CD14-positive monocyte (primary cell): ENCODE results near the gene SPRED2. TPM values are rescaled to one million over a fixed set of nuclear protein-coding genes. Genes with fewer than 3 reads are reported as not detected.

Experiments
- DNase-seq, 3 donors: peaks; one replicate each; pipeline ENCODE4 v3.0.0-alpha.2; 2011 to 2022
- H2AFZ ChIP-seq: 2 replicates; pipeline ENCODE4 v1.6.0; 2012; ENCODE audit warnings: mild to moderate bottlenecking, low read depth, low read length, inconsistent platforms; ENCODE audit not compliant: insufficient read depth, poor library complexity, severe bottlenecking
- H3K27ac ChIP-seq, 2 donors: 1 replicate in 1 of 2; 2 replicates in 1 of 2; pipeline ENCODE4 v1.5.1; 2012 to 2013; ENCODE audit warnings: low read length in 2 of 2, control low read depth in 1 of 2, inconsistent platforms in 1 of 2, low read depth in 1 of 2, mild to moderate bottlenecking in 1 of 2
- H3K27me3 ChIP-seq, 2 donors: one replicate each; pipeline versions ENCODE4 v1.6.0 to v1.6.1; 2011 to 2013; ENCODE audit warnings: low read length in 2 of 2; ENCODE audit not compliant: control insufficient read depth in 2 of 2, insufficient read depth in 2 of 2
- H3K36me3 ChIP-seq, 2 donors: replicated peaks in 1 of 2; 1 replicate in 1 of 2; 2 replicates in 1 of 2; pipeline versions ENCODE4 v1.5.1 to v1.6.1; 2012 to 2013; ENCODE audit warnings: low read length in 2 of 2, control low read depth in 1 of 2, inconsistent platforms in 1 of 2, mild to moderate bottlenecking in 1 of 2; ENCODE audit not compliant: insufficient read depth in 2 of 2, control insufficient read depth in 1 of 2
- H3K4me1 ChIP-seq, 2 donors: 1 replicate in 1 of 2; 2 replicates in 1 of 2; pipeline versions ENCODE4 v1.5.1 to v1.6.1; 2012 to 2013; ENCODE audit warnings: low read length in 2 of 2, control low read depth in 1 of 2, inconsistent platforms in 1 of 2, mild to moderate bottlenecking in 1 of 2, moderate library complexity in 1 of 2; ENCODE audit not compliant: insufficient read depth in 2 of 2, control insufficient read depth in 1 of 2
- H3K4me2 ChIP-seq: replicated peaks from 2 replicates; pipeline ENCODE3; 2012; ENCODE audit warnings: low read length, moderate library complexity, mild to moderate bottlenecking; ENCODE audit not compliant: poor library complexity, severe bottlenecking; ENCODE audit errors: extremely low read depth
- H3K4me3 ChIP-seq, 3 experiments: fragments of 200-600 bp in 1 of 3; sonication (generic) in 1 of 3; replicated peaks in 1 of 3; 1 replicate in 2 of 3; 2 replicates in 1 of 3; pipeline ENCODE4 v1.5.1; 2011 to 2013; ENCODE audit warnings: low read length in 3 of 3, mild to moderate bottlenecking in 3 of 3, control low read depth in 2 of 3, low read depth in 2 of 3, inconsistent platforms in 1 of 3, moderate library complexity in 1 of 3
- H3K79me2 ChIP-seq: 2 replicates; pipeline ENCODE4 v1.6.0; 2012; ENCODE audit warnings: mild to moderate bottlenecking, control low read depth, inconsistent platforms, low read length, moderate library complexity; ENCODE audit not compliant: insufficient read depth
- H3K9ac ChIP-seq: 2 replicates; pipeline ENCODE4 v1.6.0; 2017; ENCODE audit warnings: low read length, mild to moderate bottlenecking; ENCODE audit not compliant: insufficient read depth, poor library complexity, severe bottlenecking
- H3K9me3 ChIP-seq, 2 donors: replicated peaks in 1 of 2; 1 replicate in 1 of 2; 2 replicates in 1 of 2; pipeline versions ENCODE4 v1.5.1 to v1.6.1; 2012 to 2013; ENCODE audit warnings: low read length in 2 of 2, control low read depth in 1 of 2; ENCODE audit not compliant: control insufficient read depth in 1 of 2, insufficient read depth in 1 of 2
- H4K20me1 ChIP-seq: 2 replicates; pipeline ENCODE4 v1.6.0; 2012; ENCODE audit warnings: mild to moderate bottlenecking, low read length, control low read depth, moderate library complexity; ENCODE audit not compliant: insufficient read depth
- H3K27ac Mint-ChIP-seq, 7 donors: one replicate each; pipeline ENCODE4 v1.8.0; 2020; ENCODE audit warnings: mild to moderate bottlenecking in 7 of 7, mixed read lengths in 7 of 7, moderate library complexity in 6 of 7, inconsistent platforms in 2 of 7
- H3K27me3 Mint-ChIP-seq, 3 donors: one replicate each; pipeline ENCODE4 v1.8.0; 2021 to 2022; ENCODE audit warnings: low read depth in 3 of 3, mild to moderate bottlenecking in 3 of 3, mixed read lengths in 3 of 3, moderate library complexity in 3 of 3, inconsistent platforms in 1 of 3
- H3K36me3 Mint-ChIP-seq, 2 donors: one replicate each; pipeline ENCODE4 v1.8.0; 2020; ENCODE audit warnings: mixed read lengths in 2 of 2, inconsistent platforms in 1 of 2, mild to moderate bottlenecking in 1 of 2
- H3K4me1 Mint-ChIP-seq: one replicate; pipeline ENCODE4 v1.8.0; 2020; ENCODE audit warnings: mild to moderate bottlenecking, mixed read lengths
- H3K4me3 Mint-ChIP-seq, 2 donors: one replicate each; pipeline ENCODE4 v1.8.0; 2020; ENCODE audit warnings: mild to moderate bottlenecking in 2 of 2, mixed read lengths in 2 of 2, moderate library complexity in 1 of 2
- H3K9me3 Mint-ChIP-seq, 7 donors: one replicate each; pipeline ENCODE4 v1.8.0; 2020 to 2022; ENCODE audit warnings: mixed read lengths in 7 of 7, mild to moderate bottlenecking in 6 of 7, moderate library complexity in 6 of 7, inconsistent platforms in 2 of 7
- WGBS: methylation state at CpG from one replicate; pipeline ENCODE4 v1.1.5; 2013; ENCODE audit warnings: missing lambda C conversion rate; ENCODE audit not compliant: insufficient coverage; 5-methylcytosine and 5-hydroxymethylcytosine counted together
- intact Hi-C, 2 donors: fragments of 100-400 bp; cut with micrococcal nuclease; formaldehyde crosslinking; loops; one replicate each; pipeline versions ENCODE4 v1.15.0 to v1.15.1; 2023
- polyA plus RNA-seq, 3 donors: library from polyadenylated mRNA; depleted of rRNA in 1 of 3; unstranded in 2 of 3; stranded (reverse) in 1 of 3; fragments of 300-500 nt in 2 of 3; fragments of >200 nt in 1 of 3; fragmentation: Illumina TruSeq in 2 of 3; gene quantifications; 1 replicate in 2 of 3; 2 replicates in 1 of 3; pipeline ENCODE4 v1.2.3, GENCODE V29; 2012 to 2021
- TF ChIP-seq, protein P1 (sequence below): fragments of 200-600 bp; IDR thresholded peaks from one replicate; pipeline ENCODE4 v1.8.0; 2022; ENCODE audit warnings: antibody characterized with exemption, mild to moderate bottlenecking

Gene SPRED2
- polyA plus RNA-seq, 3 donors = 0.20 to 2.0 (median 0.33) TPM

DNA sequence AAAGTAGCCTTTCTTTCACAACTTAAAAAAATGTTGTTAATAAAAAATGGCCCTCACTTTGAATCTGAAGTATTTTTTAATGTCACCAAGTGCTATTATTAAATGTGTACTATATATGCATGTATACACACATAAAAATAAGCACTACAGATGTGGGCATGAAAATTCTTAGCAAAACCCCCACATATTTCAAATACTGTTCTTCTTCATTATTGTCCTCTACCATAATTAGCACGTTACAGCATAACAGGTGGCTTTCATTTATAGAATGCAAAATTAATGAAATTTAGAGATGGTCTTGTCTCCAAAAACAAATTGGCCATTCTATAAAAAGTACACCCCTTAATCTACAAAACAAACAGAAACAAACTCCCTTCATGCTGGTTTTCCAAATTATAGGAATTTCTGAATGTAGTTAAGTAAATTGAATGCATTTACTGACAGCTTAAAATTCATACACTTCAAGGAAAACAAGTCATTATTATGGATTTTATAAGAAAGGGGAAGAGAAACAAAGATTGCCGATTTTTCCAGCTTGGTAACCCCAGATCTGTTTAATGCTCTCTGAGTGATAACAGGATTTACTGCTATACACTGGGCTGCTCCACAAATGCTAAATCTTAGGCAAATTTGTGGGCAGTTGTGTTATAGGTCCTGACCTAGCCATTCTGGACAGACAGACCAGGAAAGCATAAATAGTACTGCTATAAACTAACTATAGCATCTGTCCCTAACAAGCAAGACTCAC is 67.2 kb downstream of the SPRED2 start:
- Histone ChIP-seq H3K4me3 (no peak overlapping the region), H3K9me3 (no peaks in the 10 kb centered on the region), H3K36me3 (no peaks in the 10 kb centered on the region), H3K4me2 (no peak overlapping the region), H3K27ac (no peak overlapping the region), H3K4me1 (peaks cover 46 to 53% of the 10 kb centered on the region in 2 donors), H4K20me1 (no peaks in the 10 kb centered on the region), H2AFZ (no peak overlapping the region), H3K9ac (no peak overlapping the region), H3K27me3 (no peaks in the 10 kb centered on the region), H3K79me2 (peaks cover 7% of the 10 kb centered on the region)
- Mint-ChIP-seq H3K4me3 (no peak overlapping the region), H3K27ac (no peak overlapping the region), H3K4me1 (peaks cover 50% of the 10 kb centered on the region), H3K9me3 (no peaks in the 10 kb centered on the region), H3K36me3 (peaks cover 0 to 3% of the 10 kb centered on the region in 2 donors), H3K27me3 (peaks cover 0 to 4% (median 0%) of the 10 kb centered on the region in 3 donors)
- intact Hi-C loops = loop anchor here (5.0 to 10.0 kb wide), 3 partner anchors 67 to 138 kb away; partner anchors contain the start of genes SPRED2 (in 2 of the 2) and ACTR2 (in 1 of the 2)
- peak in 2 of 3 donors; percentile 23 to 25 for DNase-seq
- 0% methylated on average over 1 of the region's 2 CpGs for WGBS
- TF ChIP-seq, protein P1, sequence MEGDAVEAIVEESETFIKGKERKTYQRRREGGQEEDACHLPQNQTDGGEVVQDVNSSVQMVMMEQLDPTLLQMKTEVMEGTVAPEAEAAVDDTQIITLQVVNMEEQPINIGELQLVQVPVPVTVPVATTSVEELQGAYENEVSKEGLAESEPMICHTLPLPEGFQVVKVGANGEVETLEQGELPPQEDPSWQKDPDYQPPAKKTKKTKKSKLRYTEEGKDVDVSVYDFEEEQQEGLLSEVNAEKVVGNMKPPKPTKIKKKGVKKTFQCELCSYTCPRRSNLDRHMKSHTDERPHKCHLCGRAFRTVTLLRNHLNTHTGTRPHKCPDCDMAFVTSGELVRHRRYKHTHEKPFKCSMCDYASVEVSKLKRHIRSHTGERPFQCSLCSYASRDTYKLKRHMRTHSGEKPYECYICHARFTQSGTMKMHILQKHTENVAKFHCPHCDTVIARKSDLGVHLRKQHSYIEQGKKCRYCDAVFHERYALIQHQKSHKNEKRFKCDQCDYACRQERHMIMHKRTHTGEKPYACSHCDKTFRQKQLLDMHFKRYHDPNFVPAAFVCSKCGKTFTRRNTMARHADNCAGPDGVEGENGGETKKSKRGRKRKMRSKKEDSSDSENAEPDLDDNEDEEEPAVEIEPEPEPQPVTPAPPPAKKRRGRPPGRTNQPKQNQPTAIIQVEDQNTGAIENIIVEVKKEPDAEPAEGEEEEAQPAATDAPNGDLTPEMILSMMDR = no peak

DNA sequence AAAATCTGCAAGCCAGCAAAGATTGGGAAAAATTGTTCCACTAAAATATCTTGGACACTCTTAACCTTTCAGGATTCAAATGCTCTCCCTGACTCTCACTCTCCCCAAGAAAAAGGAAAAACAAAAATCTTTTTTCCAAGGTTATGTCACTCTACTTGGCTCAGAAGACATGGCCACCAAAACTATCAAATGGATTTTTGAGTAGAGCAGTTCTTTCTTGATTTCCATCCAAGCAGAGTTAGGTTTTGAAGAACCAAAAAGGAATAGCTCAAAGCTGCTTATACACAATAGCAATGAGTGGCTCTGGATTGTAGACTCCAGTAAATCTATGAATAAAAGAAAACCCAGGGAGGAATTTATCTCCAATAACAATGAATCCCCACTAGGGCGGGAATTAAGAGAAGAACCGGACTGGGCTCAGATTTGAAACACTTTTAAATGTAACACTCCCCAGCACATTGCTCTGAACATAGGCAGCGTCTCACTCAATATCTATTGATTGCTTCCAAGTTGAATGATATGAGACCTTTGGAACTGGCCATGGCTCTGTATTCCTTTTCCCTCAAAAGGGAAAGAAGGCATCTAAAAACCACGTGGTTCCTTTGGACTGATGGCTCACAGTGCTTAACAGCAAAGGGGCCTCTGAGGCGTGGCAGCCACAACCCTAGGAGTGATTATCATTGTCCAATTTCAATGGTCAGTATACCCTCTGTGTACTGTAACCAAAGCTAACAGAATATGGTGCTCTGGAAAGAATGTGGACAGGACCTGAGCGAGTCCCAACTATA is 68.3 kb downstream of the SPRED2 start:
- Mint-ChIP-seq H3K36me3 (peaks cover 0 to 3% of the 10 kb centered on the region in 2 donors), H3K9me3 (no peaks in the 10 kb centered on the region), H3K4me1 (peaks cover 51% of the 10 kb centered on the region), H3K4me3 (no peak overlapping the region), H3K27ac (peak overlapping the region in 1 of 7 donors; percentile 37), H3K27me3 (peaks cover 0 to 4% (median 0%) of the 10 kb centered on the region in 3 donors)
- H4K20me1 ChIP-seq = no peaks in the 10 kb centered on the region
- H3K9me3 ChIP-seq = no peaks in the 10 kb centered on the region
- H3K4me3 ChIP-seq = no peak overlapping the region
- intact Hi-C loops = loop anchor here in 1 of 2 donors (10.0 kb wide), 1 partner anchor 71 kb away; the partner anchor contains the start of gene SPRED2
- no peak for DNase-seq
- TF ChIP-seq, protein P1 = no peak
- no peak overlapping the region for H2AFZ ChIP-seq
- H3K36me3 ChIP-seq = no peaks in the 10 kb centered on the region
- 71% methylated on average over 1 of the region's 6 CpGs for WGBS
- peaks cover 47 to 56% of the 10 kb centered on the region in 2 donors for H3K4me1 ChIP-seq
- H3K9ac ChIP-seq = no peak overlapping the region
- H3K27me3 ChIP-seq = no peaks in the 10 kb centered on the region
- H3K4me2 ChIP-seq = no peak overlapping the region
- peaks cover 7% of the 10 kb centered on the region for H3K79me2 ChIP-seq
- no peak overlapping the region for H3K27ac ChIP-seq
